GM12891 (cell line): ENCODE results near the gene ZNF121.

Experiments used
- DNase-seq: peaks from one replicate; pipeline ENCODE4 v3.0.0; 2011; ENCODE audit warnings: low spot score; ENCODE audit not compliant: insufficient read length
- FAIRE-seq: peaks from 2 replicates; lab custom pipeline; 2011; peaks lifted over from hg19 to GRCh38; lab: Jason Lieb, UNC
- PAX5 ChIP-seq: IDR thresholded peaks from 2 replicates; pipeline ENCODE4 v1.6.1; 2011; ENCODE audit warnings: low read length, moderate library complexity, mild to moderate bottlenecking; ENCODE audit not compliant: insufficient read depth, severe bottlenecking
- POLR2A ChIP-seq: IDR thresholded peaks from 2 replicates; pipeline ENCODE4 v1.6.1; 2011; ENCODE audit warnings: low read depth, low read length, control low read depth
- POLR2AphosphoS5 ChIP-seq: IDR thresholded peaks from 2 replicates; pipeline ENCODE4 v1.6.1; 2011; ENCODE audit warnings: low read depth, low read length, control low read depth
- POU2F2 ChIP-seq: IDR thresholded peaks from 2 replicates; pipeline ENCODE4 v1.6.1; 2011; ENCODE audit warnings: low read depth, mild to moderate bottlenecking, control low read depth, low read length, moderate library complexity
- SPI1 ChIP-seq: IDR thresholded peaks from 2 replicates; pipeline ENCODE4 v1.6.1; 2011; ENCODE audit warnings: low read depth, low read length, control low read depth
- TAF1 ChIP-seq: IDR thresholded peaks from 2 replicates; pipeline ENCODE4 v1.6.1; 2011; ENCODE audit warnings: low read depth, low read length, control low read depth

ZNF121 gene

GRCh38 chr19:9538183-9539058, 45.9 kb downstream of the ZNF121 start, which contains the start of gene ZNF426:
TSS of gene ZNF426 (minus strand) at chr19:9538645. CDS start at chr19:9536232, 2,413 bp downstream.
- FAIRE-seq (peak; percentile 92), DNase-seq (peak; percentile 83)
- TF ChIP-seq POLR2AphosphoS5 = 0 out of 2 replicates have a peak, but pooled peaks have one; percentile 38
- no peak for TF ChIP-seq PAX5
- TF ChIP-seq TAF1 = peak; percentile 67
- no peak for TF ChIP-seq SPI1
- TF ChIP-seq POU2F2 = peak; percentile 76; the same call in 1 of the 2 replicates
- 0 out of 2 replicates have a peak, but pooled peaks have one; percentile 32 for TF ChIP-seq POLR2A

GRCh38 chr19:9535934-9536333, 48.4 kb downstream of the ZNF121 start:
- TF ChIP-seq POU2F2 (no peak), SPI1 (no peak), PAX5 (no peak), TAF1 (no peak), POLR2A (no peak), POLR2AphosphoS5 (no peak)
- DNase-seq = no peak
- FAIRE-seq = no peak

DNA sequence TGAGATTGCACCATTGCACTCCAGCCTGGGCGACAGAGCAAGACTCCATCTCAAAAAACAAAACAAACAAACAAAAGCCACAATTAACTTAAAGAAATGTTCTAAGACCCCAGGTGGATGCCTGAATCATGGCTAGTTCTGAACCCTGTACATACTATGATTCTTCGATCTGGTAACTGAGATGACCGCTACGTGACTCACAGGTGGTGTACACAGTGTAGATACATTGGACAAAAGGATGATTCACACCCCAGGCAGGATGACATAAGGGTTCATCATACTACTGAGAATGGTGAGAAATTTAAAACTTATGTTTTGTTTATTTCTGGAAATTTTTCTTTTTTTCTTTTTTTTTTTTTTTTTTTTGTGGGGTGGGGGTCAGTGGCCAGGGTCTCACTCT, 52.4 kb downstream of the ZNF121 start:
- no peak for DNase-seq
- no peak for FAIRE-seq
- TF ChIP-seq PAX5 (no peak), POU2F2 (no peak), POLR2A (no peak), SPI1 (no peak), TAF1 (no peak), POLR2AphosphoS5 (no peak)

- DNase-seq (no peak), FAIRE-seq (no peak)
- TF ChIP-seq SPI1 = no peak
- TF ChIP-seq POLR2AphosphoS5 = 0 out of 2 replicates have a peak, but pooled peaks have one; percentile 25
These were observed 55.5 kb downstream of the ZNF121 start for GRCh38 chr19:9528757-9529336.

GRCh38 chr19:9523885-9524474, 60.3 kb downstream of the ZNF121 start:
- TF ChIP-seq POU2F2 = no peak
- DNase-seq = no peak
- FAIRE-seq = no peak
